Activated CD8-positive, alpha-beta memory T cell treated with anti-CD3 and anti-CD28 coated beads, Interleukin-2, amount 50 U/mL, for 48 hours (primary cell): ENCODE results near the gene TNIP1.

Experiments
- DNase-seq: peaks from one replicate; pipeline ENCODE4 v3.0.0-alpha.2; 2020

Gene TNIP1

GRCh38 chr5:151037561-151038411 lies 43.0 kb downstream of the TNIP1 start:
- no peak for DNase-seq

- no peak for DNase-seq
Measured at GRCh38 chr5:151036556-151036955, 44.3 kb downstream of the TNIP1 start.

GRCh38 chr5:151034422-151035379 lies 46.1 kb downstream of the TNIP1 start:
- no peak for DNase-seq

- DNase-seq: no peak
Measured at GRCh38 chr5:151033217-151033934, 47.5 kb downstream of the TNIP1 start.

GRCh38 chr5:151031554-151031953 lies 49.3 kb downstream of the TNIP1 start:
- no peak for DNase-seq

GRCh38 chr5:151030379-151030778 lies 50.5 kb downstream of the TNIP1 start:
- DNase-seq: no peak

- no peak for DNase-seq
Measured at GRCh38 chr5:151030056-151030336, 50.8 kb downstream of the TNIP1 start.

GRCh38 chr5:151029179-151030055 lies 51.4 kb downstream of the TNIP1 start:
- DNase-seq: no peak

- DNase-seq: no peak
Measured at GRCh38 chr5:151028717-151029116, 52.1 kb downstream of the TNIP1 start.

GRCh38 chr5:151027961-151028479 lies 52.8 kb downstream of the TNIP1 start:
- DNase-seq: no peak

- DNase-seq: no peak
Measured at GRCh38 chr5:151026679-151027078, 54.2 kb downstream of the TNIP1 start.

GRCh38 chr5:151026088-151026487 lies 54.7 kb downstream of the TNIP1 start:
- no peak for DNase-seq

GRCh38 chr5:151025250-151025606 lies 55.6 kb downstream of the TNIP1 start:
- no peak for DNase-seq

- no peak for DNase-seq
Measured at GRCh38 chr5:151024440-151025249, 56.2 kb downstream of the TNIP1 start.

GRCh38 chr5:151023651-151024050 lies 57.2 kb downstream of the TNIP1 start:
- DNase-seq: no peak

GRCh38 chr5:151023047-151023615 lies 57.7 kb downstream of the TNIP1 start:
- DNase-seq: no peak

GRCh38 chr5:151022511-151023018 lies 58.3 kb downstream of the TNIP1 start:
- no peak for DNase-seq

- DNase-seq: no peak
Measured at GRCh38 chr5:151021746-151022145, 59.1 kb downstream of the TNIP1 start.

GRCh38 chr5:151020304-151021110 lies 60.3 kb downstream of the TNIP1 start, which contains the start of gene GPX3:
Gene GPX3 (plus strand): TSS chr5:151020591. CDS start chr5:151020655, 64 bp downstream.
- peak; percentile 71 for DNase-seq

- DNase-seq: no peak
Measured at GRCh38 chr5:151019331-151019730, 61.5 kb downstream of the TNIP1 start.
